Neutrophil (primary cell): Measurements from ENCODE around the gene STH.

Source experiments
- H3K27ac ChIP-seq: fragments of 200-600 bp; sonication (generic); 2 replicates; pipeline ENCODE4 v1.5.1; 2016; ENCODE audit warnings: mild to moderate bottlenecking, moderate library complexity
- H3K27me3 ChIP-seq: fragments of 200-600 bp; sonication (generic); 2 replicates; pipeline ENCODE4 v1.6.0; 2016; ENCODE audit warnings: mild to moderate bottlenecking
- H3K36me3 ChIP-seq: fragments of 200-600 bp; sonication (generic); 2 replicates; pipeline ENCODE4 v1.5.1; 2017
- H3K4me1 ChIP-seq, 2 experiments: fragments of 200-600 bp in 1 of 2; sonication (generic) in 1 of 2; 1 replicate in 1 of 2; 2 replicates in 1 of 2; pipeline versions ENCODE4 v1.5.1 to v1.6.1; 2013 to 2016; ENCODE audit warnings: low read depth in 1 of 2, low read length in 1 of 2, mild to moderate bottlenecking in 1 of 2, moderate library complexity in 1 of 2; ENCODE audit not compliant: control insufficient read depth in 1 of 2, insufficient read depth in 1 of 2
- H3K4me3 ChIP-seq, 2 experiments: fragments of 200-600 bp in 1 of 2; sonication (generic) in 1 of 2; 1 replicate in 1 of 2; 2 replicates in 1 of 2; pipeline ENCODE4 v1.5.1; 2013 to 2016; ENCODE audit warnings: low read depth in 1 of 2, low read length in 1 of 2, mild to moderate bottlenecking in 1 of 2, moderate library complexity in 1 of 2
- H3K9me3 ChIP-seq: fragments of 200-600 bp; sonication (generic); 2 replicates; pipeline ENCODE4 v1.5.1; 2016
- TF ChIP-seq, protein P1 (sequence below): fragments of 200-600 bp; sonication (generic); IDR thresholded peaks from 2 replicates; pipeline ENCODE4 v1.5.1; 2016; ENCODE audit warnings: antibody characterized with exemption

The STH gene

DNA sequence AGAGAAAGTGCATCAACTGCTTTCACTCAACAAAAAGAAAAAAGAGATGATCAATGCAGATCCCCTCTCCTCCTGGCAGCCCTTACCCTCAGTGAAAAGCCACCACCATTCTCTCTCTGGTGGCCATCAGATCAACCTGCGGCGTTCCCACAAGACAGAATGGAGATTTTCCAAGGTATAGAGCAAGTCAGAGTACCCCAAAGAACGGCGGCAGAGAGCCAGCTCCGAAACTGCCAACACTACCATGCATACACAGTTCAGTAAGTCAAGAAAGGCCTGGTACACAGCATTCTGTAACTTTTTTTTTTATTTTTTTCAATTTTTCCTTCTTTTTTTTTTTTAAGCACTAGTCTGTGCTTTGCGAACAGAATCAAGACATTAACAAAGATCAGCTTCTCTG, 30.6 kb downstream of the STH start:
- TF ChIP-seq, protein P1, sequence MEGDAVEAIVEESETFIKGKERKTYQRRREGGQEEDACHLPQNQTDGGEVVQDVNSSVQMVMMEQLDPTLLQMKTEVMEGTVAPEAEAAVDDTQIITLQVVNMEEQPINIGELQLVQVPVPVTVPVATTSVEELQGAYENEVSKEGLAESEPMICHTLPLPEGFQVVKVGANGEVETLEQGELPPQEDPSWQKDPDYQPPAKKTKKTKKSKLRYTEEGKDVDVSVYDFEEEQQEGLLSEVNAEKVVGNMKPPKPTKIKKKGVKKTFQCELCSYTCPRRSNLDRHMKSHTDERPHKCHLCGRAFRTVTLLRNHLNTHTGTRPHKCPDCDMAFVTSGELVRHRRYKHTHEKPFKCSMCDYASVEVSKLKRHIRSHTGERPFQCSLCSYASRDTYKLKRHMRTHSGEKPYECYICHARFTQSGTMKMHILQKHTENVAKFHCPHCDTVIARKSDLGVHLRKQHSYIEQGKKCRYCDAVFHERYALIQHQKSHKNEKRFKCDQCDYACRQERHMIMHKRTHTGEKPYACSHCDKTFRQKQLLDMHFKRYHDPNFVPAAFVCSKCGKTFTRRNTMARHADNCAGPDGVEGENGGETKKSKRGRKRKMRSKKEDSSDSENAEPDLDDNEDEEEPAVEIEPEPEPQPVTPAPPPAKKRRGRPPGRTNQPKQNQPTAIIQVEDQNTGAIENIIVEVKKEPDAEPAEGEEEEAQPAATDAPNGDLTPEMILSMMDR: no peak
- Histone ChIP-seq H3K27ac (no peak overlapping the region), H3K27me3 (no peaks in the 10 kb centered on the region), H3K4me1 (peaks cover 22 to 26% of the 10 kb centered on the region in 2 experiments), H3K36me3 (peaks cover 63% of the 10 kb centered on the region), H3K4me3 (no peak overlapping the region), H3K9me3 (no peaks in the 10 kb centered on the region)

DNA sequence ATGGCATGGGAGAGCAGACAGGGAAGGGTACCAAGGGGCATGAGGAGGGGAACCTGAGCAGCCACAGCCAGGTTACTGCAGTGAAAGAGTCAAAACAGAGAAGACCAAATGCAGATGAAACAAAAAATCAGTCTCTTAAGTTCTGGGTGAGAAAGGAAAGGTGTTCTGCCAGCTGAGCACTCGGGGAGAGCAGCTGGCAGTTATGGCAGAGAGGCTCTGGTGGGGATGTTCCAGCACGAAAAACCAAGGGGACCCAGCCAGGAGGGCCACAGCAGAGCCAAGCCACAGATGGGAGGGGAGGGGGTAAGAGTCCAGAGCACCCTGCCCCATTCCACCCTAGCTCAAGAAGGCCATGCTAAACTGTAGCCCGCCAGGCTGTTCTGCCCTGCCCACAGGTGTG, 31.7 kb downstream of the STH start:
- no peaks in the 10 kb centered on the region for H3K9me3 ChIP-seq
- H3K4me3 ChIP-seq: no peak overlapping the region
- peaks cover 74% of the 10 kb centered on the region for H3K36me3 ChIP-seq
- peaks cover 20 to 21% of the 10 kb centered on the region in 2 experiments for H3K4me1 ChIP-seq
- no peaks in the 10 kb centered on the region for H3K27me3 ChIP-seq
- TF ChIP-seq, protein P1: no peak
- no peak overlapping the region for H3K27ac ChIP-seq

GRCh38 chr17:46031440-46031839, 32.4 kb downstream of the STH start:
- no peaks in the 10 kb centered on the region for H3K27me3 ChIP-seq
- H3K36me3 ChIP-seq: peaks cover 81% of the 10 kb centered on the region
- no peaks in the 10 kb centered on the region for H3K9me3 ChIP-seq
- no peak overlapping the region for H3K27ac ChIP-seq
- TF ChIP-seq, protein P1: no peak
- no peak overlapping the region for H3K4me3 ChIP-seq
- H3K4me1 ChIP-seq: peaks cover 13 to 14% of the 10 kb centered on the region in 2 experiments

DNA sequence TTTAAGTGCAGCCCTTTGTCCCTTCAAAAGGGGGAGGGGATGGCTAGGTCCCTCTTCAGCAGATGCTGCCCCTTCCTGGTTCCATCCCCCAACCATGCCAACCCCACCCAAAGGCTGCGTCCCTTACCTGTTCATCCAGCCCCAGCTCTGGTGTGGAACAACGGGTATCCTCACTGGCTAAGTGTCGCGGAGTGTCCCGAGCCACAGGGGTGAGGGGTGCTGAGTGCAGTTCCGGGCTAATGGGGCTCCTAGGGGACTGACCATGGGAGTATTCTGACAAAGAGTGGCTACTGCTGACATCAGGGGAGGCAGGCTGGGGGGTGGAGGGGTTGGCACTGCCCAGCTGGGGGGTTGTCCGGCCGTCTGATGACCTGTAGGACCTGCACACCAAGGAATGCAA, 32.9 kb downstream of the STH start:
- H3K4me3 ChIP-seq: no peak overlapping the region
- no peak overlapping the region for H3K27ac ChIP-seq
- TF ChIP-seq, protein P1: no peak
- H3K9me3 ChIP-seq: no peaks in the 10 kb centered on the region
- H3K36me3 ChIP-seq: peaks cover 86% of the 10 kb centered on the region
- peaks cover 8 to 9% of the 10 kb centered on the region in 2 experiments for H3K4me1 ChIP-seq
- H3K27me3 ChIP-seq: no peaks in the 10 kb centered on the region

DNA sequence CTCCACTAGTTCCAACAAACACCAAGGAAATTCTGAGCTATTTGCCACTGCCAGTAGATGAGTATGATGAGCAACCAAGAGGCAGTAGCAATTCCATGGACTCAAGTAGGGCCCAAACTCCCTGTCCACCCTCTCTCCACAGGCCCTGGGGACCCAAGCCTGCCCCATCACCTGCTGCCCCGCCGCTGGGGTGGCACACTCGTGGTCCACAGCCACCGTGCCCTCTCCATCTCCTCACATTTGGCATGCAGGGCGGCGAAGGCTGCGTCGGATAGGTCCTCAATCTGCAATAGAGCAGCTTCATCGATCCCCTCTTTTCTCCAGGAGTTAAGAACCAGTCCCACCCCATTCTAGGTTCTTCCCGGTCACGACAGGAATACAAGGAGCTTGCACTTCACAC, 33.9 kb downstream of the STH start:
- TF ChIP-seq, protein P1: no peak

DNA sequence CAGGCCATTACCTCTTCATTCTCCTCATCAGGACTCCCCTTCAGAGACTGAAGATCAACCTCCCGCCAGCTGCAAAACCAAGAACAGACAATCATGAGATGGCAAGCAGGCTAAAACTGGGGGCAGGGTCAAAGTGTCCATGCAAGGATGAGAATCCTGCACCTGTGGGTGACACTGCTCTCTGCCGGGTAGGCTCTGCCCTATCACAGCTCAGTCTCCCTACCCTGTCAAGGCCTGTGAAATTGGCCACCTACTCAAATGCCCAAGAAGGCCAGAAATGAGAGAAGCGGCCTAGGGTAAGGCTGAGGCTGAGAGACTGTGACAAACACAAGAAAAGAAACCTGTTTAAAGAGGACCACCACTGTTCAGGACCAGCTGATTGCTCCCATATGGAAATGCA, 34.3 kb downstream of the STH start:
- Histone ChIP-seq H3K9me3 (no peaks in the 10 kb centered on the region), H3K27me3 (no peaks in the 10 kb centered on the region), H3K4me3 (no peak overlapping the region), H3K27ac (no peak overlapping the region), H3K36me3 (peaks cover 93% of the 10 kb centered on the region), H3K4me1 (no peaks in the 10 kb centered on the region)
- TF ChIP-seq, protein P1: no peak

More for the DNA sequence above, 33.9 kb downstream of the STH start:
- Histone ChIP-seq H3K4me3 (no peak overlapping the region), H3K4me1 (no peaks in the 10 kb centered on the region), H3K36me3 (peaks cover 93% of the 10 kb centered on the region), H3K27ac (no peak overlapping the region), H3K27me3 (no peaks in the 10 kb centered on the region), H3K9me3 (no peaks in the 10 kb centered on the region)
